ENCODE results near the gene MYL6.

Gene MYL6

DNA sequence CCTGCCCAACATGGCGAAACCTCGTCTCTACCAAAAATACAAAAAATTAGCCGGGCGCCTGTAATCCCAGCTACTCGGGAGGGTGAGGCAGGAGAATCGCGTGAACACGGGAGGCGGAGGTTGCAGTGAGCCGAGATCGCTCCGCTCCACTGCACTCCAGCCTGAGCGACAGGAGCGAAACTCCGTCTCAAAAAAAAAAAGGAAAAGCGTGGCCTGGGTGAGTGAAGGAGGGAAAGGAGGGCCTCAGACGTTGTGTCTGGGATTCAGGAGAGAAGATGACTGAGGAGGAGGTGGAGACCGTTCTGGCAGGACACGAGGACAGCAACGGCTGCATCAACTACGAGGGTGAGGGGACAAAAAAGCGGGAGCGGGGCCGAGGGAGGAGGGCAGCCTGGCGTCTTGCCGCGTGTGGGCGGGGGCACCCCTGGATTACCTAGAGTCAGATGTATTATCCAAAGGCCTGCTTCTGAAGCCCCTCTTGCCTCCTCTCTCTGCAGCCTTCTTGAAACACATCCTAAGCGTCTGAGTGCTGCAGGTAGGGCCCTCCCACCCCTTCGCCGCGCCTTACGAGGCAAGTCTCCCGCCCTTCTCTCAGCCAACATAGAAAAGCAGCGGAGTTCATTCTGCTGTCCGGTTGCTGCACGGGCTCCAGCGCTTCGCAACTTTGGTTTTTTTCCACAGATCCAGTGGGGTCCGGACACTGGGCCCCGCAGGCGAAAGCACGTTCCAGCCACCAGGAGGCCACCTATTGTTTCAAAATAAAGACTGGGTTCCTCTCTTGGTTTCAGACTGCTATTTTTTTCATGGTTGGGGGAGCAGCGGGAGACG, 744 bp upstream of the MYL6 start:
- peak; percentile 38 for DNase-seq

DNA sequence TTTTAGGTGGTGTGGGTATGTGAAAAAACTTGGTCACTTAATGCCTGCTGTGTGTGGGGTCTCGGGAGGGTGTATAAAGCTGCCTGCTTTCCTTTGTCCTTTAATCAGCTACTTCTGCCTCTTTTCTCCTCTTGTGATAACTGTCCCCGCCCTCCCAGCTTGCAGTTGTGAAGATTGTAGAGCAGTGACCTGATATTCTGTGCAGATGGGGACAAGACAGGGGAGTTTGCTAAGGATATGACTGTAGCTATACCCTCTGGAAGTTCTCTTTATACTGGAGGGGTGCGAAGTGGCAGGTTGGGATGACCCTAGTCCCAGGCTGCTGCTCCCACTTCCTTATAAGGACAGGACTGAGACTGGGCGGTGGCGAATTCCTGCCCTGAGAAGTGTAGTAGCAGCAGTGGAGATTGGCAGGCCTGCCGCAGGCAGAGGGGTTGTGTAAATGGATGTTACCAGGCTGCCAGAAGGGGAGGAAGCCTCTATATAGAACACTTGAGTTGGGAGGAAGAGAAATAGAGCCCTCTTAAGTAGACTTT, 835 bp downstream of the MYL6 start:
- DNase-seq: no peak

DNA sequence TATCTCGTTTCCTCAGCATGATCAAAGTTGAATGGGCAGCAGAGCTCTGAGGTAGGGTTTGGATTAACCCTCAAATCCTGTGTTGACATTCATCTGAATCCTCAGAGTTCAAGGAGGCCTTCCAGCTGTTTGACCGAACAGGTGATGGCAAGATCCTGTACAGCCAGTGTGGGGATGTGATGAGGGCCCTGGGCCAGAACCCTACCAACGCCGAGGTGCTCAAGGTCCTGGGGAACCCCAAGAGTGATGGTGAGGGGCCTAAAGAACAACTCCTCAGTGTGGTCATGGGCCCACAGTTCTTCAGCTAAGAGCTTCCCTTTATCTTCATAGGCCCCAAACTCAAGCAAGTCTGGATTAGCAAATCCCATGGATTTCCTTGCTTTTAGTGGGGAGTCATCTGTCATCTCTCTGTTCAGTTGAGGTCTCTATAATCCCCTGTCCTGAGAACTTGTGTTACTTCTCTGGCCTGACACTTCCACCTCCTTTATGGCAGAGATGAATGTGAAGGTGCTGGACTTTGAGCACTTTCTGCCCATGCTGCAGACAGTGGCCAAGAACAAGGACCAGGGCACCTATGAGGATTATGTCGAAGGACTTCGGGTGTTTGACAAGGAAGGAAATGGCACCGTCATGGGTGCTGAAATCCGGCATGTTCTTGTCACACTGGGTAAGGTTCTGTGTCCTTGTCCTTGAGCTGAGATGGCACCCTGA, 1.5 kb downstream of the MYL6 start:
- no peak for DNase-seq

DNA sequence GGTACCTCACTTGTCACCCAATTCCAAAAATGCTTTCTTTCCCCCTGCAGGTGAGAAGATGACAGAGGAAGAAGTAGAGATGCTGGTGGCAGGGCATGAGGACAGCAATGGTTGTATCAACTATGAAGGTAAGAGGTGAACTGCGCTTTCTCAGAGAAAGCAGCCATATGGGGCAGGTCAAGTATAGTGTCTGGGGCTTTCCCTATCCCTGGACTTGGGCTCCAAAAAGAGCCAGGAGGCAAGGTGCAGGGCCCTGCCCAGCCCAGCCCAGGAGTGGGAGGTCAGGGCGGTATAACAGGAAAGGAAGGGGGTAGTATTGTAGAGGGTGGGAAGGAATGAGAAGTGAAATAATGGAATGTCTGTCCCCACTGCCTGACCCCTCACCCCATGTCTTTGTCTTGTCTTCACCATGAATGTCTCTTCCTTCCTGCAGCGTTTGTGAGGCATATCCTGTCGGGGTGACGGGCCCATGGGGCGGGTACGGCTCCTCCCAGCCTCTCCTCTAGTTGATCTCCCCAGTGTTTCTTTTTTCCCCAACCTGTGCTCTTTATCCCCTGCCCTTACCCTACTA, 2.1 kb downstream of the MYL6 start:
- DNase-seq: no peak

DNA sequence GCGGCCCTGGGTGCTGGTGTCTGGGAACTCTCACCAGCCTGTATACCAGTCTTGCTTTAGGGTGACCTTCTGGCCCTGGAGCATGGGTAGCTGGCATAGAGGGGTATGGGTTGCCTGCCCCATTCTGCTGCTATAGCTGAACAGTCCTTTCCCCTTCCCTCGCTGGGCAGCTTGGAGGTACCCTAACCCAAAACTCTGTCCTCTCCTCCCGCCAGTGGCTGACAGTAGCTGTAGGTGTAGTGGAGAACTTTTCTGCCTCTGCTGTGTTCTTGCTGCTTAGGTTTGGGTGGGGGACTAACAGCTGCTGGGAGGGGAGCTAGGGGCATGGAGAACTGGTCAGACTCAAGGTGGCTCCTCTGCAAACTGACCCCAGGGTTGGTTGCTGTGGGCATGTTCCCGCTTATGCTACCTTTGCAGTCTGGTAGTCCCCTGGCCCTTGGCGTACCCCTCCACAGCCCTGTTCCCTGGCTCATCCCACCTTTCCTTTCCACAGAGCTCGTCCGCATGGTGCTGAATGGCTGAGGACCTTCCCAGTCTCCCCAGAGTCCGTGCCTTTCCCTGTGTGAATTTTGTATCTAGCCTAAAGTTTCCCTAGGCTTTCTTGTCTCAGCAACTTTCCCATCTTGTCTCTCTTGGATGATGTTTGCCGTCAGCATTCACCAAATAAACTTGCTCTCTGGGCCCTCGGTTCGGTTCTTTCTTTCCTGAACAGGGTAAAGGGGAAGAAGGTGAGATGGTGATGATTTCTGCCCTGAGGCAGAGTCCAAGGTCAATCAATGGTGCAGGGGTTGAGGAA, 2.9 kb downstream of the MYL6 start:
- no peak for DNase-seq

DNA sequence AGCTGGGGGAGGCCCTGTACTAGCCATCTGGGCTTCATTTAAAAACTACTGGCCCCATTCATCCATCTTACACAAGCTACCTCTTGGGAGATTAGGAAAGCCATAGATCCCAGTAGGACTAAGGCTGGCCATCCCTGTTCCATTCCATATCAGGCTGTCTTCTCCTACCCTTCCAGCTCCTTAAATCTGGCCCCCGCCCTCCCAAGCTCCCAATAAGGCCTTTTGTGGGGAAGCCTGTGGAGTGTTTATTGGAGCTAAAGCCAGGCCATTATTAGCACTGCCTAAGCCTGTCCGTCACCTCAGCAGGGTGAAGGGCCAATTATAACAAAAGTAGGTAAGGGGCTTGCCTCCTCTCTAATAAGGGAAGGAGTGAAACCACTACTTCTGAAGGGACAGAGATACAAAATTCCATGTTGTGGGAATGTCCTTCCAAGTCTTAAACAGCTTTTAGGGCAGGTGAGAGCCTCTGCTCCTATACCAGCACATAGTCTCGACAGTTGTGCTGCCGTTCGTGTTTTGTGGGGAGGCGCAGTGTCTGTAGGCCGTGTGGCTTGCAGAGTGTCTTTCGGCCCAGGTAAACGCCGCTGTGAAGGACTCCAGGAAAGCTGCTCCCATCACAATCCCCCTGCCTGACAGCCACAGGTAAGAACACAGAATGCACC, 3.7 kb downstream of the MYL6 start:
- DNase-seq: no peak

DNA sequence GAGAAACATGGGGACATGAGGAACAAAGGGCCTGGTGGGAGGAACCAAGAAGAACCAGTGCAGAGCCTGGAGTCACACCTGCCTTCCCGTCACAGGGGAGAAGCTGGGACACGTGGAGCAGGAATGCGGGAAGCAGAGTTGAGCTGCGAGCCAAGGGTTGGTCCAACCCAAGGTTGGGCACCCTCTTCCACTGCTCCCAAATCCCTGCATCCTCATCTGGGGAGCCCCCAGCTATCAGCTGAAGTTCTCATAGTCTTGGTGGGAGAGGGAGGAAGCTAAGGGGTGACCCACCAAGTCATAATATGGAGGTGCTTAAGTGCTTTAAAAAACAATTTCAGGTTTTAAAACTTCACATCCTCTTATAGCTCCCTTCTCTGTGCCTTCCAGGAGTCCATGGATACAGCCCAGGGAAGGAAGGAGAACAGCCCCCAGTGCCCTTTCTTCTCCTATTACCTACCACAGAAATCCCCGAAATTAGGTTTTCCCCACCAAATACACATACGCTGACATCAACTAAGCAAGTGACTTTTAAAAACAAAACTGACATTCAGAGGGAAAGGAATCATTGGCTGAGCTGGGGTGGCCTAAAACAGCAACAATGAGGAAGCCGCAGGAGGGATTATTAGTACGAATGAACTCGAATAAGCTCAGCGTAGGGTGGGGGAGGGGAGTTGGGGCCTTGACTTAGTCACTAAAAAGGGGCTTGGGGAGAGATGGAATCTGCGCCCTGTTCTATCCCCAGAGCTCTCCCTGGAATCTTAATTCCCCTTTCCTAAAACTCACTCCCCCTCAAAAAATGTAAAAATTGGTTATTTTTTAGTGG, 4.5 kb downstream of the MYL6 start:
- no peak for DNase-seq

DNA sequence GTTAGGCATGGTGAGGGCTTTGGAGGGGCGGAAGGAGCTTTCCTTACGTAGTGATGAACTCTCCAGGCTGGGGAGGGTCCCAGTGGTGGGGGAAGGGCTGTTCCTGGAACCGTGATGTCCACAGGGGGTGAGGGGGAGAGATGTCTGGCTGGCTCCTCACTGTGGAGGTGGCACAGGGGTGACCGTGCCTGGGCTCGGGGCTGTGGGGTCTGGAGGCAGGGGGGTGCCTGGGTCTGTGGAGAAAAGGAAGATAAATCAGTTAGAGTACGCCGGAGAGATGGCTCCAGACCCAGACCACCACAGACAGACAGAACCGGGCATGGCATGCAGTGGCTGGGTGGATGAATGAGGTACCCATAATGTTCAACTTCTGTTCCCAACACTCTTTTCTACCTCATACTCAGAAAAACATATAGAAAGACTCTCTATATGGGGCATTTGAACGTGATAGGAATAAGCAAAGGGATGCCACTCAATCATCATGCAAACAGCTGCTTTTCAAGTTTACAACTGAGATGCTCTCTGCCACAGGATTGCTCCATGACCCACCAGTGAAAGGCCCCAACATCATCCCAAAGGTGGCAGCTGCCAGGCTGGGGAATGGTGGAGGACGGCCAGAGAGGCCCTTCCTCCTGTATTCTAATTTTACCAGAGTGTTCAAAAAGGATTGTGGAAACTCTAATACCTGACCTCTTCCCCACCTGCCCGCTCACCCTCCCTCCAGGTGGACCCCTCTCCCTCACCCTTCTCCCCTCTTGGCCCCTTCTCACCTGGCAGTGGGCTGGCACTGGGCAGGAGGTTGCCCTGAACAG, 5.6 kb downstream of the MYL6 start:
- DNase-seq: no peak

DNA sequence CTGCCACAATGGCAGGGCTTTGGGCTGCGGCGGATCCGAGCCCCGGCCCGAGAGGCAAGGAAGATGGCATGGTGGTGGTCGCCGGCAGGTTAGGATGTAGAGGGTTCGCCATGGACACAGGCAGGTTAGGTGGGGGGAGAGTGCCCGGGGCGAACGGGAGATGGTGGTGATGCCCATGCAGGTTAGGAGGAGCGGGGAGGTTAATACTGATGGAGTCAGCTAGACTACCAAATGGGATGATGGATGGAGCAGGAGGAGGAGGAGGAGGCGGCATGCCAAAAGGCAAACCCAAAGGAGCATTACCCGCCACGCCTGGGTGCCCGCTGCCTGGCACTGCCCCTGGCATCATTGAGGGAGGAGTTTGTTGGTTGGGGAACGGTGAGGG, 6.2 kb downstream of the MYL6 start:
- DNase-seq: no peak

DNA sequence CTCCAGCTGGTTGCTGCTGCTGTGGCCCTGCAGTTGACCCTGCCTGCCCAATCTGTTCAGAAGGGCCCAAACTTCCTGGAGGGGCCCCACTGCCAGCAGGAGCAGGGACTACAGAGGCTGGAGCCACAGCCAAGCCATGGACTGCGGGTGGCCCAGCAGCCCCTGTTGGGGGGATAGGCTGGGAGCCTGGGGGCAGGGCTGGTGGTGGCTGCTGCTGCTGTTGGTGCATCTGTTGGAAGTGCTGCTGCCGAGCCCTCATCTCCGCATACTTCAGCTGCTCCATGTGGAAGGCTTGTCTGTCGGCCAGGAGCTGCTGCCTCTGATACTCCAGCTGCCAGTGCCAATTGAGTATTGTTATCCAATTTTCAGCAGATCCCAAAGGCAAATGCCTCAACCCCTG, 7.2 kb downstream of the MYL6 start:
- no peak for DNase-seq

DNA sequence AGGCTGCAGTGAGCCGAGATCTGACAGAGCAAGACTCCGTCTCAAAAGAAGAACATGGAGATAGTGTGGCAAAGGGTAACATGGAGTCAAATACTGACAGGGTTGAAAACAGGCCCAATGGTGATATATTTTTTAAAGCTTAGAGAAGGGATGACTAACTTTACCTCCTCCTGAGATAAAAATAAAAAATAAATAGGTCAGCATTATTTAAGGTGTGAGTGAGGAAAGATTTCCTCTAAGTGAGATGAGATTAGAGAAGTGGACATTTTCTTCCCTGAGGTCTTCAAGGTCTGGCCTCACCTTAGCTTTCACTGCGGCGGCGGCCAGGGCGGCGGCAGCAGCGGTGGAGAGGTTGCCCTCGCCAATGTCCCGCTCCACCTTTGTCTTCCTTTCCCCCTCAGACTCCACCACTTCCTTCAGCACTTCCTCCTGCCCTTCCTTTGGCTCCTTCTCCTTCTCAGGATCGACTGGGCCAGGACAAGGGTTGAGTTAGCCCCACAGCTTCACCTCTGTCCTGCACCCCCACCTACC, 11.1 kb downstream of the MYL6 start:
- DNase-seq: no peak

DNA sequence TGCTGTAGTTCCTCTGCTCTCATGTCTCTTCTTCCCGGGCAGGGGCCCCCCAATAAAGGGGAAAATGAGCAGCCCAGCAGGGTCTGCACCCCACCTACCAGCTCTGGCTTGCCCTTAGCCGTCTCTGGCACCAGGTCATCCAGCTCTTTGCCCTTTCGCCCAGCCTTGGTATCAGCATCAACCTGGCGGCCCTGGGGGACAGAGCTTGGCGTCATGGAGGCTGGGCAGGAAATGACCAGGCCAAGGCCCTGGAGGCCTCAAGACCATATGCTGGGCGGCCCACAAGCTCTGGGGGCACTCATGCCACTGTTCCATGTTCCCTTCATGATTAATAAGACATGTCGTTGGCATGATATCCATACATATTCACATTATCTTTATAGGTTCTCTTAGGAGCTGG, 14.7 kb downstream of the MYL6 start:
- no peak for DNase-seq

DNA sequence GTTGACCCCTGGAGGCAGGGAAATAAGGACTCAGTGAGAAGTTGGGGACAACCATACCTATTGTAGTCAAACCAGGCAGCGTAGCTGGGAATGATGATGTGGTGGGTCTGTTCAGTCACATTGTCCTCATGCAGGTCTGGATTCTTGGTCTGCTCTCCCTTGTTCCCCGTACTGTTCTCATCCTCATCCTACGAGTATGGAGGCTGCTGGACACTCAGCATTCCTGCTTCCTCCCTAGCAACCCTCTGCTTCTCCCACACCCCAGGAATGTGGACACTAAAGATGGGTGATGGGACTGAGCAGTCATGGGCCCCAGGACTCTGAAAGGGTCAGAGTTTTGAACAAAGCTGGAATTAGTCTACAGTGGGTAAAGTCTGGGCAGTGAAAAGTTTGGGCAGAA, 20.2 kb downstream of the MYL6 start:
- no peak for DNase-seq

DNA sequence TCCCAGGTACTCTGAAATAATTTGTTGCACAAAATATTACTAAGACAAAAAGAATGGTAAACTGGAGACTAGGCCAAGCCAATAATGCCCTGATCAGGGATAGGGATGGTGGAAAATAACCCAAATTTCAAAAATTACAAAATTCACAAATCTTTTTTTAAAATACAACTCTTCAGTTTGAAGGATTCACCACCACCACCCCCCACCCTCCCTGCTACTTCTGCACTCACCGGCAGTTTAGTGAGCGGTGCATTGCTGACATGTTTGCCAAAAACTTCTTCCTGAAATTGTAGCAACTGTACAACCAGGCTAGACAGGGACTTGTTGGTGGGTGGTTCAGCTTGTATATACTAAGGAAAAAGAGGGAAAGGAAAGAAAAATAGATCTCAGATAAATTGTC, 28.8 kb downstream of the MYL6 start:
- no peak for DNase-seq

DNA sequence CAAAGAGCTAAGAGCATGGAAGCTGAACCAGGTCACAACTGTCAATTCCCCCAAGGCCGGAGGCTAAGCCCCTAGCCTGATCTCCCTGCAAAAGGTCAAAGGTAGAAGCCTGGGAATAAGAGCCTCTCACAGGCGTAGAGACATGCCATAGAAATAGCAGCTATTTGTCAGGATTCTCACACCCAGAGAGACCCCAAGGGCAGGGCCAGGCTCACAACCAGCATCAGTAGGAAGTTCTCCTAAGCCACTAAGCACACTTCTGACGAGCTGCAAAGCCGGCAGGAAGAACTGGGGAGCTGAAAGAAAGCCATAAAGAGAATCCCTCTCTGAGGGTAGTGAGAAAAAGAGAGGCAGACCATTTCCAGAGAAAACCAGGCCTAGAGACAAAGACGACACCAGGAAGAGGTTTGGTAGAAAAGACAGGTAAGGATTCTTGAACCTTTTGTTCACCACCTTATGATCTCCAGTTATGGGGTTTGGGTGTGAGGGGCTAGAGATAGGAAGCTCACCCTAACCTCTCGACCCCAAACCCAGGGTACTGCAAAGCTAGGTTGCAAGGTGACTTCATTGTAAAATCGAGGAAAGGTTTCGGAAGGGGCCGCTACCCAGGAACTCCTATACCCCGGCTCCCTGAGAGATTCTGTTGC, 30.1 kb downstream of the MYL6 start:
- no peak for DNase-seq

DNA sequence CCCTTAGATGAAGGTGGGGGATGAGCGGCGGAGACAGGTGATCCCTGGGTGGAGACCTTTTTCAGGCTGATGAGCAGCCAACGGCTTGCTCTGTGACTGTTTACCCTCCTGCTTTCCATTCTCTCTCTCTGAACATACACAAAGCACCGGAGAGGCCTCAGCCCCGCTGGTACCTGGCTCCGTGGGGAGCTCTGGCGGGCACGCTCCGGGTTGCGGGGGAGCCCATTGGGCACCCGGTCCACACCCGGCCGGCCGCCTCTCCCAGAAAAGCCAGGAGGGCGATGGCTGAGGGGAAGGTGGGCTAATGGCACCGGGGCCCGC, 30.6 kb downstream of the MYL6 start:
- DNase-seq: no peak

DNA sequence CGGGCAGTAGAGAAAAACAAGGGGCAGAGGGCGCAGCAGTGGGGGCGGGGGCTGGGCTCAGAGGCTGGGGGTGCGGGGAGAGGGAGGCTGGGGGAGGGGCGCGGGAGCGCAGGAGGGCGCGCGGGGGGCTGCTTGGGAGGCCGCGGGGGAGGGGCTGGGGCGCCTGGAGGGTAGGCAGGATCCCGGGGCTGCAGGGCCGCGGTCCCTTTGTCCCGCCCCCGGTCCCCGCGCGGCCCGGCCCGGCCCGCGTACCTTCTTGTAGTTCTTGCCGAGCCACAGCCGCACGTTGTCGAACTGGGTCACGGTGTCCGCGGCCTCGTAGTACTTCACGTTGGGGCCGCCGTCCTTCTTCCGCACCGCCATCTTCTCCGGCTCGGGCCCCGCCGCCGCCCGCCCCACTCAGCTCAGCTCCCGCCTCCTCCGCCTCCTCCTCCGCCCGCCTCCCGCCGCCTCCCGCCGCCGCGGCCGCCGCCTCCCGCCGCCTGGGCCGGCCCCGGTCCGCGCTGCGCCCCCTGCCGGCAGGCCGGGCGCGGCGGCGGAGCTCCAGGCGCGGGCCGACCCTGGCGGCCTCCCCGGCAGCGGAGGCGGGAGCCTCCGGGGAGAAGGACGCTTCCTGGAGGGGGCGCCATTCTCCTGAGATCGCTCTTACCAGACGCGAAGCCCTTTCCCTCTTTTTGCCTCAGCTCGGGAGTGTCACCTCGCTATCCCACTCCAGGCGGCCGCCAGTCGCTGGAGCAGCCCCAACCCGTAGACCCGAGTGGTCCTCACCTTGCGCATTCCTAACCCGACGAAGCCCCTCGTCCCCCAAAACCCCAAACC, 31.1 kb downstream of the MYL6 start, which contains the start of gene SMARCC2:
Gene SMARCC2 (minus strand): TSS at position 385 of the 819 bp plus-strand sequence. CDS start 22 bp downstream, at position 363.
- peak; percentile 36 for DNase-seq

DNA sequence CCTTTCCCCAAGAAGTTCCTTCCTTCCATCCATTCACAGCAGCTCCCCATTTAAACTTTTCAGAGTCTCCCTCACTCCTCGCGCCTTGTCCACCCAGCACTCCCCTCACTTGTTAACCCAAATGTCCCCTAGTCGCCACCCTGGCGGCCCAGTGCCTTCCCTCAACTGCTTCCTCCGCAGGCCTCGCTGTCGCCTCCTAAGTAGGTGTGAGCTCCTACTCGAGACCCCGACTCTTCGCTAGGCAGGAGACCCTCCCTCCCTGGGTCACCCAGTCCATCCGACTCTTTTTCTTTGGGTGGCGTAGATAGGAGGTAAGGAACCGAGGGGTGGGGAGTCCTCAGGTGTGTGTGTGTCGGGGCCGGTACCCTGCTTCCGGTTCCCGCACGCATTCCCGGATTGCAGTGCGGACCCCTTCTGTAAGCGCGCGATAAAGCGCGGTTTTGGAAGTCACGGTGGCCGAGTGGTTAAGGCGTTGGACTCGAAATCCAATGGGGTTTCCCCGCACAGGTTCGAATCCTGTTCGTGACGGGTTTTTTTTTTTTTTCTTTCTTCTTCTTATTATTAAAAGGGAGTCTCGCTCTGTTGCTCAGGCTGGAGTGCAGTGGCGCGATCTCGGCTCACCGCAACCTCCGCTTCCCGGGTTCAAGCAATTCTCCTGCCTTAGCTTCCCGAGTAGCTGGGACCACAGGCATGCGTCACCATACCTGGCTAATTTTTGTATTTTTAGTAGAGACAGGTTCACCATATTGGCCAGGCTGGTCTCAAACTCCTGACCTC, 31.9 kb downstream of the MYL6 start:
- DNase-seq: peak; percentile 12
